K562 (cell line): ENCODE measurements around the gene SVIL.

ENCODE experiments used
- CBFA2T3 ChIP-seq: fragments of 450-650 bp; IDR thresholded peaks from 2 replicates; pipeline ENCODE4 v1.6.1; 2017
- CBX1 ChIP-seq: sonication (generic); IDR thresholded peaks from 2 replicates; pipeline ENCODE4 v1.6.1; 2016; ENCODE audit warnings: antibody characterized with exemption, low read depth, mild to moderate bottlenecking
- CREM ChIP-seq: IDR thresholded peaks from 2 replicates; pipeline ENCODE4 v1.6.1; 2014; ENCODE audit warnings: antibody characterized with exemption, low read depth
- DIDO1 ChIP-seq: fragments of 450-650 bp; IDR thresholded peaks from 2 replicates; pipeline ENCODE4 v1.6.1; 2016; ENCODE audit warnings: low read depth, missing biosample characterization, missing genetic modification characterization
- EZH2 ChIP-seq: IDR thresholded peaks from 2 replicates; pipeline ENCODE4 v1.6.1; 2012; ENCODE audit warnings: low read depth, mild to moderate bottlenecking, inconsistent platforms, low read length, borderline replicate concordance
- MED1 ChIP-seq: sonication (generic); formaldehyde crosslinking; IDR thresholded peaks from 2 replicates; pipeline ENCODE4 v1.8.1; 2023; ENCODE audit warnings: missing genetic modification reagents, borderline replicate concordance
- ZNF431 ChIP-seq: sonication (generic); formaldehyde crosslinking; IDR thresholded peaks from 2 replicates; pipeline ENCODE4 v1.8.0; 2022; ENCODE audit warnings: mild to moderate bottlenecking, missing genetic modification reagents
- TF ChIP-seq, protein P1 (sequence below): fragments of 450-650 bp; conservative IDR thresholded peaks from 2 replicates; pipeline ENCODE4 v1.6.1; 2016; ENCODE audit warnings: missing genetic modification characterization, low read depth, mild to moderate bottlenecking, missing compliant biosample characterization, moderate library complexity
- TF ChIP-seq, protein P2 (sequence below), 3 experiments: IDR thresholded peaks in 2 of 3; conservative IDR thresholded peaks in 1 of 3; 2 replicates each; pipeline ENCODE4 v1.5.1; 2011 to 2012; ENCODE audit warnings: low read length in 3 of 3, mild to moderate bottlenecking in 3 of 3, control low read depth in 2 of 3, improper control_type of control experiment in 1 of 3, inconsistent platforms in 1 of 3, low read depth in 1 of 3, mixed read lengths in 1 of 3, moderate library complexity in 1 of 3; ENCODE audit not compliant: insufficient read depth in 2 of 3
- TF ChIP-seq, protein P3 (sequence below): sonication (generic); formaldehyde crosslinking; IDR thresholded peaks from 2 replicates; pipeline ENCODE4 v1.8.1; 2023; ENCODE audit warnings: mild to moderate bottlenecking, missing genetic modification reagents
- TF ChIP-seq, protein P4 (sequence below): IDR thresholded peaks from 3 replicates; pipeline ENCODE4 v1.6.1; 2011; ENCODE audit warnings: borderline replicate concordance, mild to moderate bottlenecking, moderate library complexity; ENCODE audit not compliant: insufficient read length; ENCODE audit errors: extremely low read depth
- TF ChIP-seq, protein P5 (sequence below): fragments of 250-450 bp; sonication (Bioruptor Pico); IDR thresholded peaks from 2 replicates; pipeline ENCODE4 v1.4.0; 2020; ENCODE audit warnings: mild to moderate bottlenecking, moderate library complexity

DNA sequence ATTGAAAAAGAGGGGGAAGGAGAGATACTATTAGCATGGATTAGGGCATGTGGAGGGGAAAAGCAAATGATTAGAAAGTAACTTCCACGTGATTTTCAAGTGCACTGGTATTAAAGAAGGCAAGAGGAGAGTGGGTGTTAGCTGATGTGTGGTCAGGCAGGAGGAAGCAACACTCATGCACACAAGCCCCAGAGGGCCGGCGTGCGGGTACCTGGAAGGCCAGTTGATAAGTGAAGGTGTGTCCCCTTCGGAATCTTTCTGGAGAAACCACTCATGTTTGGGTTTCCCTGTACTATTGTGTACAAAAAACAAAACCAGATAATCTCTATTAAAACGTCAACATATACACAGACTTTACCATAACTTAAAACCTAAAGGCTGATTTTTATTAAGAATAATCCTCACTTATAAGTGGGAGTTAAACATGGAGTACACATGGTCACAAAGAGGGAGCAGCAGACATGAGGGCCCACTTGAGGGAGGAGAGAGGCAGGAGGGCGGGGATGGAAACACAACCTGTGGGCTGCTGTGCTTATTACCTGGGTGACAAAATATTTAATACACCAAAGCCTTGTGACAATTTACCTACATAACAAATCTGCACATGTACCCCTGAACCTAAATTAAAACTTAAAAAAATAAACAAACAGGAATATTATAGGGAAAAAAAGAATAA lies 98.9 kb downstream of the SVIL start:
- TF ChIP-seq DIDO1 (no peak), ZNF431 (CRISPR knock-in tag) (no peak), EZH2 (no peak), MED1 (CRISPR knock-in tag) (no peak), CBFA2T3 (no peak), CBX1 (no peak), CREM (no peak)
- TF ChIP-seq, protein P1, sequence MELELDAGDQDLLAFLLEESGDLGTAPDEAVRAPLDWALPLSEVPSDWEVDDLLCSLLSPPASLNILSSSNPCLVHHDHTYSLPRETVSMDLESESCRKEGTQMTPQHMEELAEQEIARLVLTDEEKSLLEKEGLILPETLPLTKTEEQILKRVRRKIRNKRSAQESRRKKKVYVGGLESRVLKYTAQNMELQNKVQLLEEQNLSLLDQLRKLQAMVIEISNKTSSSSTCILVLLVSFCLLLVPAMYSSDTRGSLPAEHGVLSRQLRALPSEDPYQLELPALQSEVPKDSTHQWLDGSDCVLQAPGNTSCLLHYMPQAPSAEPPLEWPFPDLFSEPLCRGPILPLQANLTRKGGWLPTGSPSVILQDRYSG, result no peak
- TF ChIP-seq, protein P2, sequence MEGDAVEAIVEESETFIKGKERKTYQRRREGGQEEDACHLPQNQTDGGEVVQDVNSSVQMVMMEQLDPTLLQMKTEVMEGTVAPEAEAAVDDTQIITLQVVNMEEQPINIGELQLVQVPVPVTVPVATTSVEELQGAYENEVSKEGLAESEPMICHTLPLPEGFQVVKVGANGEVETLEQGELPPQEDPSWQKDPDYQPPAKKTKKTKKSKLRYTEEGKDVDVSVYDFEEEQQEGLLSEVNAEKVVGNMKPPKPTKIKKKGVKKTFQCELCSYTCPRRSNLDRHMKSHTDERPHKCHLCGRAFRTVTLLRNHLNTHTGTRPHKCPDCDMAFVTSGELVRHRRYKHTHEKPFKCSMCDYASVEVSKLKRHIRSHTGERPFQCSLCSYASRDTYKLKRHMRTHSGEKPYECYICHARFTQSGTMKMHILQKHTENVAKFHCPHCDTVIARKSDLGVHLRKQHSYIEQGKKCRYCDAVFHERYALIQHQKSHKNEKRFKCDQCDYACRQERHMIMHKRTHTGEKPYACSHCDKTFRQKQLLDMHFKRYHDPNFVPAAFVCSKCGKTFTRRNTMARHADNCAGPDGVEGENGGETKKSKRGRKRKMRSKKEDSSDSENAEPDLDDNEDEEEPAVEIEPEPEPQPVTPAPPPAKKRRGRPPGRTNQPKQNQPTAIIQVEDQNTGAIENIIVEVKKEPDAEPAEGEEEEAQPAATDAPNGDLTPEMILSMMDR (IDR thresholded peaks at IDR 0.05 in 2 of 3, conservative IDR thresholded peaks at IDR 0.05 in 1 of 3; ENCODE audit: insufficient read depth in 2 of 3, low read depth in 1 of 3, low read length in 3 of 3), result no peak
- TF ChIP-seq, protein P3, sequence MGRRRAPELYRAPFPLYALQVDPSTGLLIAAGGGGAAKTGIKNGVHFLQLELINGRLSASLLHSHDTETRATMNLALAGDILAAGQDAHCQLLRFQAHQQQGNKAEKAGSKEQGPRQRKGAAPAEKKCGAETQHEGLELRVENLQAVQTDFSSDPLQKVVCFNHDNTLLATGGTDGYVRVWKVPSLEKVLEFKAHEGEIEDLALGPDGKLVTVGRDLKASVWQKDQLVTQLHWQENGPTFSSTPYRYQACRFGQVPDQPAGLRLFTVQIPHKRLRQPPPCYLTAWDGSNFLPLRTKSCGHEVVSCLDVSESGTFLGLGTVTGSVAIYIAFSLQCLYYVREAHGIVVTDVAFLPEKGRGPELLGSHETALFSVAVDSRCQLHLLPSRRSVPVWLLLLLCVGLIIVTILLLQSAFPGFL (CRISPR knock-in tag), result no peak
- TF ChIP-seq, protein P4, sequence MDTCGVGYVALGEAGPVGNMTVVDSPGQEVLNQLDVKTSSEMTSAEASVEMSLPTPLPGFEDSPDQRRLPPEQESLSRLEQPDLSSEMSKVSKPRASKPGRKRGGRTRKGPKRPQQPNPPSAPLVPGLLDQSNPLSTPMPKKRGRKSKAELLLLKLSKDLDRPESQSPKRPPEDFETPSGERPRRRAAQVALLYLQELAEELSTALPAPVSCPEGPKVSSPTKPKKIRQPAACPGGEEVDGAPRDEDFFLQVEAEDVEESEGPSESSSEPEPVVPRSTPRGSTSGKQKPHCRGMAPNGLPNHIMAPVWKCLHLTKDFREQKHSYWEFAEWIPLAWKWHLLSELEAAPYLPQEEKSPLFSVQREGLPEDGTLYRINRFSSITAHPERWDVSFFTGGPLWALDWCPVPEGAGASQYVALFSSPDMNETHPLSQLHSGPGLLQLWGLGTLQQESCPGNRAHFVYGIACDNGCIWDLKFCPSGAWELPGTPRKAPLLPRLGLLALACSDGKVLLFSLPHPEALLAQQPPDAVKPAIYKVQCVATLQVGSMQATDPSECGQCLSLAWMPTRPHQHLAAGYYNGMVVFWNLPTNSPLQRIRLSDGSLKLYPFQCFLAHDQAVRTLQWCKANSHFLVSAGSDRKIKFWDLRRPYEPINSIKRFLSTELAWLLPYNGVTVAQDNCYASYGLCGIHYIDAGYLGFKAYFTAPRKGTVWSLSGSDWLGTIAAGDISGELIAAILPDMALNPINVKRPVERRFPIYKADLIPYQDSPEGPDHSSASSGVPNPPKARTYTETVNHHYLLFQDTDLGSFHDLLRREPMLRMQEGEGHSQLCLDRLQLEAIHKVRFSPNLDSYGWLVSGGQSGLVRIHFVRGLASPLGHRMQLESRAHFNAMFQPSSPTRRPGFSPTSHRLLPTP, result no peak
- TF ChIP-seq, protein P5, sequence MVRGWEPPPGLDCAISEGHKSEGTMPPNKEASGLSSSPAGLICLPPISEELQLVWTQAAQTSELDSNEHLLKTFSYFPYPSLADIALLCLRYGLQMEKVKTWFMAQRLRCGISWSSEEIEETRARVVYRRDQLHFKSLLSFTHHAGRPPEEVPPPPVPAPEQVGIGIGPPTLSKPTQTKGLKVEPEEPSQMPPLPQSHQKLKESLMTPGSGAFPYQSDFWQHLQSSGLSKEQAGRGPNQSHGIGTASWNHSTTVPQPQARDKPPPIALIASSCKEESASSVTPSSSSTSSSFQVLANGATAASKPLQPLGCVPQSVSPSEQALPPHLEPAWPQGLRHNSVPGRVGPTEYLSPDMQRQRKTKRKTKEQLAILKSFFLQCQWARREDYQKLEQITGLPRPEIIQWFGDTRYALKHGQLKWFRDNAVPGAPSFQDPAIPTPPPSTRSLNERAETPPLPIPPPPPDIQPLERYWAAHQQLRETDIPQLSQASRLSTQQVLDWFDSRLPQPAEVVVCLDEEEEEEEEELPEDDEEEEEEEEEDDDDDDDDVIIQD (CRISPR knock-in tag), result no peak
